ENCODE results near the gene RELCH. TPM values are rescaled to one million over a fixed set of nuclear protein-coding genes. Genes with fewer than 3 reads are reported as not detected.
A peak's percentile ranks its signal among the peaks of the same experiment; 100 is the strongest.

The RELCH gene
- total and polyA plus RNA-seq, 2 of the 13 experiments (the other 11 are each of a cell fraction or from before 2014, with no cell fraction given) = 5.6 to 31.7 TPM

- no peak for TF ChIP-seq E2F2 (CRISPR knock-in tag; IDR thresholded peaks at IDR 0.05; ENCODE audit: borderline replicate concordance)
- TF ChIP-seq MED8 (CRISPR knock-in tag; IDR thresholded peaks at IDR 0.05; ENCODE audit: insufficient replicate concordance) = peak; percentile 31
- TF ChIP-seq HOMEZ (CRISPR knock-in tag; IDR thresholded peaks at IDR 0.05; ENCODE audit: low read depth) = no peak
- no peak for TF ChIP-seq ZNF747 (CRISPR knock-in tag; IDR thresholded peaks at IDR 0.05; ENCODE audit: borderline replicate concordance)
- no peak for TF ChIP-seq PCBP1 (IDR thresholded peaks at IDR 0.05; ENCODE audit: borderline replicate concordance, low read depth, low read length)
- TF ChIP-seq ZNF703 (CRISPR knock-in tag; IDR thresholded peaks at IDR 0.05; ENCODE audit: borderline replicate concordance) = no peak
- TF ChIP-seq LCORL (IDR thresholded peaks at IDR 0.05) = no peak
- TF ChIP-seq LCORL (CRISPR knock-in tag; IDR thresholded peaks at IDR 0.05) = no peak
- TF ChIP-seq ZC3H13 (CRISPR knock-in tag; IDR thresholded peaks at IDR 0.05) = no peak
- TF ChIP-seq DBP (CRISPR knock-in tag; IDR thresholded peaks at IDR 0.05; ENCODE audit: not compliant biosample characterization) = no peak
- no peak for TF ChIP-seq ZNF460 (CRISPR knock-in tag; IDR thresholded peaks at IDR 0.05; ENCODE audit: borderline replicate concordance)
- no peak for TF ChIP-seq ZNF382 (CRISPR knock-in tag; IDR thresholded peaks at IDR 0.05; ENCODE audit: borderline replicate concordance)
- peak; percentile 12; the same call in 1 of the 2 replicates for TF ChIP-seq ZSCAN9 (CRISPR knock-in tag; IDR thresholded peaks at IDR 0.05; ENCODE audit: borderline replicate concordance)
- TF ChIP-seq ZBTB26 (CRISPR knock-in tag; IDR thresholded peaks at IDR 0.05; ENCODE audit: borderline replicate concordance) = no peak
- no peak for TF ChIP-seq RNF219 (CRISPR knock-in tag; IDR thresholded peaks at IDR 0.05)
- TF ChIP-seq ZFAT (CRISPR knock-in tag; conservative IDR thresholded peaks at IDR 0.05) = no peak
- TF ChIP-seq CERS6 (CRISPR knock-in tag; IDR thresholded peaks at IDR 0.05) = no peak
- TF ChIP-seq ZBTB4 (CRISPR knock-in tag; IDR thresholded peaks at IDR 0.05; ENCODE audit: borderline replicate concordance) = no peak
- no peak for TF ChIP-seq POLR2G (IDR thresholded peaks at IDR 0.05; ENCODE audit: low read depth, low read length)
Measured at GRCh38 chr18:62186499-62186773, 619 bp upstream of the RELCH start (continued).
